Measurements from ENCODE around the gene SLC25A26.

SLC25A26 gene

DNA sequence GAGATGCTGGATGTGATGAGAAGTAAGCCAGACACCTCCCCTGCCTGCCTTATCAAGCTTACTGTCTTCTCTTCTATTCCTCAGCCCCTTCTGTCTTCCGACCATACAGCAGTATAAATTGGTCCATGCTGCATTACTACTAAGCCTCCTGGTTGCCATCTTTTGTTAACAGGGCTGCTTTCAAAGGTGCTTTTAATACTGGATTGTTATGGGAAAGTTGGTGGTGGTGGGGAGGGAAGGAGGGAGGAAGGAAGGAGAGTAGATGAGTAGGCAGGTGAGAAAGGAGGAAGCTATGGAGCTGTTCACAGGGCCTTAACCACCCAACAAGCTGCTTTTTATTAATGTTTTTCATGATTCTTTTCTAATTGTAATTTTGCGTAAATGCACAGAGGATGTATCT, 114.9 kb downstream of the SLC25A26 start:
- Histone ChIP-seq H3K4me2 (no peak overlapping the region), H3K4me3 (no peak overlapping the region), H3K9ac (no peak overlapping the region), H3K4me1 (no peaks in the 10 kb centered on the region; the same call in 1 of the 2 replicates), H3K36me3 (no peaks in the 10 kb centered on the region), H3K27ac (no peak overlapping the region), H3K9me3 (peaks cover 10% of the 10 kb centered on the region; the same call in 1 of the 2 replicates), H3K27me3 (no peaks in the 10 kb centered on the region), H4K20me1 (no peaks in the 10 kb centered on the region)
- TF ChIP-seq Cebpa-rat (IDR thresholded peaks at IDR 0.05) = no peak

- Histone ChIP-seq H3K36me3 (no peaks in the 10 kb centered on the region), H3K4me2 (no peak overlapping the region), H3K27me3 (no peaks in the 10 kb centered on the region), H3K4me3 (no peak overlapping the region), H3K4me1 (no peaks in the 10 kb centered on the region; the same call in 1 of the 2 replicates), H3K27ac (no peak overlapping the region), H3K9me3 (peaks cover 10% of the 10 kb centered on the region; the same call in 1 of the 2 replicates), H3K9ac (no peak overlapping the region), H4K20me1 (no peaks in the 10 kb centered on the region; the same call in 1 of the 2 replicates)
- no peak for TF ChIP-seq Cebpa-rat (IDR thresholded peaks at IDR 0.05)
Observed at GRCh38 chr3:66336333-66336766, 115.5 kb downstream of the SLC25A26 start.

DNA sequence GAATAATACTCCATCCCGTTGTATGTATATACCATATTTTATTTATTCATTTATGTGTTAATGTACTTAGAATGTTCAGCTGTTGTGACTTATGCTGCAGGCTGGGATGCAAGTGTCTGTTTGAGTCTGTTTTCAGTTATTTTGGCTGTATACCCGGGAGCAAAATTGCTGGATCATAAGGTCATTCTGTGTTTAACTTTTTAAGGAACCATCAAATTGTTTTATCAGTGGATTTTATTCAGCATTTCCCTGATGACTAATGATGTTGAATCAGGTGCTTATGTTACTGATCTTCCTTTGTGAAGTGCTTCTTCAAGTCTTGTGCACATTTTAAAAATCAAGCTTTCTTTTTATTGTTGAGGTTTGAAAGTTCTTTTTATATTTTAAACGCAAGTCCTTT, 118.1 kb downstream of the SLC25A26 start:
- Histone ChIP-seq H3K27ac (no peak overlapping the region), H3K4me1 (peaks cover 11% of the 10 kb centered on the region), H3K4me3 (no peak overlapping the region), H3K9me3 (no peaks in the 10 kb centered on the region), H4K20me1 (no peaks in the 10 kb centered on the region; the same call in 1 of the 2 replicates), H3K4me2 (no peak overlapping the region), H3K9ac (no peak overlapping the region), H3K27me3 (no peaks in the 10 kb centered on the region), H3K36me3 (no peaks in the 10 kb centered on the region)
- TF ChIP-seq Cebpa-rat (IDR thresholded peaks at IDR 0.05) = no peak

DNA sequence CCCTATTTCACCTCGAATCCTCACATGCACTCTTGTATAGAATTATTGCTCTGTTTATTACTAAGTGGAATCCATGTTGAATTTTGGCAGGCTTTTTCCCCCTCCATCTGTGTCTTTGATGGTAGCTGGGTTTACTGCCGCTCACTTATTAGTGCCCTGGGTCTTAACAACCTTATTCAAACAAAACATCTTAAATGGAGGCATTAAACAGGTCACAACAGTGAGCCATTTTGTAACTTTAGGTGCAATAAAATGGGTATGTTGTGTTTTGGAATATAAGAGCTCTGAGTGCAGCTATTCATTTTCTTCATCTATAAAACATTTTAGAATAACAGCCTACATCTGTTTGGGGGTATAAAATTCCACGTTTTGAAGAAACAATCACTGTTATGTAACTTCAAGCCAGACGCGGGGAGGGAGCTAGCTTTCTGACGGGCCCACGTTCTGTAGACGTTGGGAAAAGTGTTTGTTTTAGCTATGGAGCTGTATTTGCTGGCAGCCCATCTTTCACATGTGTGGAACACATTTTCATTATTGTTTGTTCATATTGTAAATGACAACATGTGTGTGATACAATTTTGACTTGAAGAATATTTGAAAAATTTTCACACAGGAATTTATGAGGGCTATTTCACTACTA, 122.0 kb downstream of the SLC25A26 start:
- TF ChIP-seq Cebpa-rat (IDR thresholded peaks at IDR 0.05) = no peak
- Histone ChIP-seq H3K4me1 (peaks cover 31% of the 10 kb centered on the region), H3K9me3 (peaks cover 10% of the 10 kb centered on the region), H3K27me3 (no peaks in the 10 kb centered on the region), H3K36me3 (peaks cover 13% of the 10 kb centered on the region), H4K20me1 (no peaks in the 10 kb centered on the region; the same call in 1 of the 2 replicates), H3K4me3 (no peak overlapping the region), H3K27ac (no peak overlapping the region), H3K4me2 (no peak overlapping the region), H3K9ac (no peak overlapping the region)

DNA sequence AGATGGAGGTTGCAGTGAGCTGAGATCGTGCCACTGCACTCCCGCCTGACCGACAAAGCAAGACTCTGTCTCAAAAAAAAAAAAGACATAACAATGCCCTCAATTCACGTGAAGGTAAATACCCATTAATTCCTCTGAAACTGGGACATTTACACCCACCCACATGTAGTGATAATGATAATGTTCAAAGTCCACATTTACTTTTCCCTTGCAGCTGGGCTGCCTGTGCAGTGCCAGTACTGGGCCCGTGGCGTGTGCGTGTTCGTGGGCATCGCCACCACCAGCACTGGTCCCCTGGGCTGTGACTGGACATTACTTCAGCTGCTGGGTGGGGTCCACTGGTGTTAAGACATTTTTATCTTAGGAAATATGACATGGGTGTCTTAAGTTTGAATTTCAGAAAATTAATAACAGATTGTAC, 123.6 kb downstream of the SLC25A26 start:
- H3K4me2 ChIP-seq = peak overlapping the region; percentile 51
- peaks cover 15% of the 10 kb centered on the region for H3K36me3 ChIP-seq
- no peak overlapping the region for H3K9ac ChIP-seq
- H3K4me1 ChIP-seq = peaks cover 31% of the 10 kb centered on the region
- H3K9me3 ChIP-seq = peaks cover 10% of the 10 kb centered on the region
- no peaks in the 10 kb centered on the region; the same call in 1 of the 2 replicates for H4K20me1 ChIP-seq
- no peak for TF ChIP-seq Cebpa-rat (IDR thresholded peaks at IDR 0.05)
- H3K27me3 ChIP-seq = no peaks in the 10 kb centered on the region
- H3K27ac ChIP-seq = no peak overlapping the region
- no peak overlapping the region for H3K4me3 ChIP-seq

DNA sequence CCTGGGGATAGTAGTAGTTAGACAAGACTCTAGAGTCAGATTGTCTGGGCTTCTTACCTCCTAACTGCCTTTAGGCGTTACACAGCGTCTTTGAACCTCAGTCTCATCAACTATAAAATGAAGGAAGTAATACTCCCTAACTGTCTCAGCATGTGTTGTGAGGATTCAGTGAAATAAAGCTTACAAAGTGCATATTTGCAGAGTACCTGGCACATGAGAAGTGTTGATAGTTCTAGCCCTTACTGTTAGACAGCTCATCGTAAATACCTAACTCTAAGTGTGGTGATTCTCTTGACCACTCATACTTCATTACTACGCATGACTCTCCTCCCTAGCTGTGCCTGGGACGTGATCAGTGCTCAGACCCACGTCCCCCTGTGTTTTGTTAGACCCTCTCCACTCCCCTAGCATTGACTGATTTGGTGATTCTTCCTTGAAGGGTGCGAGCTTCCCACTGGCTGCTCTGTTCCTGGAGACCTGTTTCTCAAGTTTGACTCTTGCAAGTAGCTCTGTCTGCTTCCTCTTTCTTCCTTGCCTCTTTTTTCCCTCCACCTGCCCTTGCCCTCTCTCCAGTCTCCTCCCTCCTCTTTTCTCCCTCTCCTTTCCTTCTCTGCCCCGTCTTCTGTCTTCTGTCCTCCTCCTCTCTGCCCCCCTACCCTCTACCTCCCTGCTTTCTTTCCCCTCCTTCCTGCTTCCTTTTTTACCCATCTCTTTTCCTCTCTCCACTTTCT, 124.2 kb downstream of the SLC25A26 start:
- Histone ChIP-seq H4K20me1 (no peaks in the 10 kb centered on the region; the same call in 1 of the 2 replicates), H3K9me3 (peaks cover 10% of the 10 kb centered on the region), H3K4me2 (peak overlapping the region; percentile 51), H3K9ac (no peak overlapping the region), H3K4me1 (peaks cover 31% of the 10 kb centered on the region), H3K27ac (peak overlapping the region; percentile 15; the same call in 1 of the 2 replicates), H3K4me3 (no peak overlapping the region), H3K36me3 (peaks cover 15% of the 10 kb centered on the region), H3K27me3 (no peaks in the 10 kb centered on the region)
- no peak for TF ChIP-seq Cebpa-rat (IDR thresholded peaks at IDR 0.05)

GRCh38 chr3:66348704-66349103, 127.9 kb downstream of the SLC25A26 start:
- Histone ChIP-seq H3K4me3 (no peak overlapping the region), H3K27ac (no peak overlapping the region), H4K20me1 (no peaks in the 10 kb centered on the region), H3K4me2 (no peak overlapping the region), H3K36me3 (peaks cover 15% of the 10 kb centered on the region), H3K27me3 (no peaks in the 10 kb centered on the region), H3K4me1 (peaks cover 22% of the 10 kb centered on the region), H3K9ac (no peak overlapping the region), H3K9me3 (peaks cover 10% of the 10 kb centered on the region)
- TF ChIP-seq Cebpa-rat (IDR thresholded peaks at IDR 0.05) = no peak

- no peak overlapping the region for H3K27ac ChIP-seq
- no peak for TF ChIP-seq Cebpa-rat (IDR thresholded peaks at IDR 0.05)
- no peaks in the 10 kb centered on the region for H4K20me1 ChIP-seq
- no peak overlapping the region for H3K9ac ChIP-seq
- no peaks in the 10 kb centered on the region for H3K27me3 ChIP-seq
- H3K36me3 ChIP-seq = peaks cover 15% of the 10 kb centered on the region
- H3K4me1 ChIP-seq = peaks cover 3% of the 10 kb centered on the region
- no peak overlapping the region for H3K4me3 ChIP-seq
- H3K9me3 ChIP-seq = peaks cover 10% of the 10 kb centered on the region
- no peak overlapping the region for H3K4me2 ChIP-seq
Observed at GRCh38 chr3:66350601-66351000, 129.8 kb downstream of the SLC25A26 start.

DNA sequence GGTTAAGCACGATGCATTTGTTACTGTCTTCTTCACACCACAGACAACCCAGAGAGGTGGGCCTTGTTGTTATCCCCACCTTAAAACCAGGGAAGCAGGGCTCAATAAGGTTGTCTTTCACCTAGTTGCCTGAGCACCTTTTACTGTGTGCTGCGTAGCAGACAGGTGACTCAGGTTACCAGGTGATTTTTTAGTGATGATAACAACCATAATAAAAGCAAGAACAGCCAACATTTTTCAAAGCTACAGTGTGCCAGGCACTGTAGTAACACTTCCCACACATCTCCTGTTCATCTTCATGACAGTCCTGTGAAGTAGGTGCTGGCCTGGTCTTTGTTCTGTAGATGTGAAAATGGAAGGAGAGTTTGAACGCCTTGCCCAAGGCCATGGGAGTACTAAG, 132.2 kb downstream of the SLC25A26 start:
- Histone ChIP-seq H3K9me3 (no peaks in the 10 kb centered on the region), H3K27me3 (no peaks in the 10 kb centered on the region), H3K4me3 (no peak overlapping the region), H3K4me1 (no peaks in the 10 kb centered on the region), H4K20me1 (no peaks in the 10 kb centered on the region), H3K4me2 (no peak overlapping the region), H3K27ac (no peak overlapping the region), H3K9ac (no peak overlapping the region), H3K36me3 (0 out of 2 replicates have a peak, but pooled peaks cover under 1% of the 10 kb centered on the region)
- no peak for TF ChIP-seq Cebpa-rat (IDR thresholded peaks at IDR 0.05)

DNA sequence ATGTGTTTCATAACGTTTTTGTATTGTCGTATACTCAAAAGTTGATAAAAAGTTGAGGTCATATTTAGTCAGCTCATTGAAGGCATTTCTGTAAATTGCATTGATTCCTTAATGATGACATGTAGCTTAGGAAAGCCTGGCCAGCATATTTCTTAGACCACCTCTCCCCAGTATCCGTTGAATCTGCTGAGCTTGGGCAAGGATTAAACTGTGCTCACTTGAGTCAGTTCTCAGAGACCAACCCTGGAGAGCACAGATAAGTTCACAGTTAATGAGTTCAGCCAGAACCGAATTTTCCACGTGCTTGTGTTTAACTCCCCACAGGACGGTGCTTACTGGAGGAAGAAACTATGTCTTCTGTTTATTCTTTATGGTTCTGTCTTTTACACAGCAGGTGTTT, 132.7 kb downstream of the SLC25A26 start:
- H3K27me3 ChIP-seq = no peaks in the 10 kb centered on the region
- H3K9me3 ChIP-seq = no peaks in the 10 kb centered on the region
- no peak overlapping the region for H3K4me2 ChIP-seq
- no peak overlapping the region for H3K27ac ChIP-seq
- no peaks in the 10 kb centered on the region for H4K20me1 ChIP-seq
- TF ChIP-seq Cebpa-rat (IDR thresholded peaks at IDR 0.05) = no peak
- H3K36me3 ChIP-seq = no peaks in the 10 kb centered on the region
- no peaks in the 10 kb centered on the region for H3K4me1 ChIP-seq
- H3K4me3 ChIP-seq = no peak overlapping the region
- H3K9ac ChIP-seq = no peak overlapping the region
